HCT116 (cell line): ENCODE measurements around the gene HAND1.

Experiments used
- ELF1 ChIP-seq: IDR thresholded peaks from 2 replicates; pipeline ENCODE4 v1.6.1; 2012; ENCODE audit warnings: low read depth, borderline replicate concordance
- POLR2AphosphoS5 ChIP-seq: IDR thresholded peaks from 2 replicates; pipeline ENCODE4 v1.6.1; 2011; ENCODE audit warnings: mild to moderate bottlenecking, low read depth, low read length, moderate library complexity
- RAD21 ChIP-seq: IDR thresholded peaks from 2 replicates; pipeline ENCODE4 v1.6.1; 2012; ENCODE audit warnings: low read depth, mild to moderate bottlenecking
- SRF ChIP-seq: IDR thresholded peaks from 2 replicates; pipeline ENCODE4 v1.6.1; 2012; ENCODE audit warnings: low read depth
- YY1 ChIP-seq: IDR thresholded peaks from 2 replicates; pipeline ENCODE4 v1.6.1; 2011; ENCODE audit warnings: low read length, low read depth, moderate library complexity, mild to moderate bottlenecking; ENCODE audit not compliant: insufficient replicate concordance; ENCODE audit errors: extremely low read depth
- ZFX ChIP-seq: fragments of 450-650 bp; IDR thresholded peaks from 2 replicates; pipeline ENCODE4 v1.6.1; 2017
- TF ChIP-seq, protein P1 (sequence below), 3 experiments: fragments of 200-600 bp in 1 of 3; sonication (generic) in 1 of 3; IDR thresholded peaks in 2 of 3; conservative IDR thresholded peaks in 1 of 3; 2 replicates each; pipeline ENCODE4 v1.5.1; 2012 to 2017; ENCODE audit warnings: low read depth in 2 of 3, low read length in 2 of 3, antibody characterized with exemption in 1 of 3, borderline replicate concordance in 1 of 3, control low read depth in 1 of 3, mild to moderate bottlenecking in 1 of 3, mixed read lengths in 1 of 3, mixed run types in 1 of 3, moderate library complexity in 1 of 3; ENCODE audit not compliant: insufficient read depth in 1 of 3
- TF ChIP-seq, protein P2 (sequence below): IDR thresholded peaks from 2 replicates; pipeline ENCODE4 v1.6.1; 2012
- TF ChIP-seq, protein P3 (sequence below): IDR thresholded peaks from 2 replicates; pipeline ENCODE4 v1.6.1; 2012

DNA sequence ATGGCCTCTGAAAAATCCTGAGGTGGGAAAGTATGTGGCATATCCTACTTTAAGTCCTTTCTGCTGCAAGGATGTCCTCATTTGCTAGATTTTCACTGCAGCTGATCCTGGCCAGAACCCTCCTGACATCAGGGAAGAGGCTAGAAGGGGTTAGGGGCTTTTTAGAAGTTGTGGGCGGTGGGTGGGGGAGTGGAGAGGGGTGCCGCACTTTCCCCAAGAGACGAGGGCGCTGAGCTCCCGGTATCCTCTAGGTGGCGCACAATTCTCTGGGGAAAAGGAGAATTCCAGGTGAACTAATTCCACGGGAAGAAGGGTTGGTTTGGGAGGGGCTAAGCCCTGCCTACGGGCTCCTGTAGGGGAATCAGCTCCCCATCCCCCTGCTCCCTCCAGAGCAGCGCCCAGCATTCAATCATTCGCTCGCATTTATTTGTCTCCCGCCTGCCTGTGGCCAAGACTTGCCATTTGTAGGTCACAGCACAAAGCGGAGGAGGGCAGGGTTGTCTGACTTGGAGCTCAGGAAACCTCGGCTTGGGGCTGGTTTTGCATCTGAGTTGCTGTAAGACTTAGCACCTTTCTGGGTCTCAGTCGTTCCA lies 42.9 kb upstream of the HAND1 start:
- TF ChIP-seq, protein P1, sequence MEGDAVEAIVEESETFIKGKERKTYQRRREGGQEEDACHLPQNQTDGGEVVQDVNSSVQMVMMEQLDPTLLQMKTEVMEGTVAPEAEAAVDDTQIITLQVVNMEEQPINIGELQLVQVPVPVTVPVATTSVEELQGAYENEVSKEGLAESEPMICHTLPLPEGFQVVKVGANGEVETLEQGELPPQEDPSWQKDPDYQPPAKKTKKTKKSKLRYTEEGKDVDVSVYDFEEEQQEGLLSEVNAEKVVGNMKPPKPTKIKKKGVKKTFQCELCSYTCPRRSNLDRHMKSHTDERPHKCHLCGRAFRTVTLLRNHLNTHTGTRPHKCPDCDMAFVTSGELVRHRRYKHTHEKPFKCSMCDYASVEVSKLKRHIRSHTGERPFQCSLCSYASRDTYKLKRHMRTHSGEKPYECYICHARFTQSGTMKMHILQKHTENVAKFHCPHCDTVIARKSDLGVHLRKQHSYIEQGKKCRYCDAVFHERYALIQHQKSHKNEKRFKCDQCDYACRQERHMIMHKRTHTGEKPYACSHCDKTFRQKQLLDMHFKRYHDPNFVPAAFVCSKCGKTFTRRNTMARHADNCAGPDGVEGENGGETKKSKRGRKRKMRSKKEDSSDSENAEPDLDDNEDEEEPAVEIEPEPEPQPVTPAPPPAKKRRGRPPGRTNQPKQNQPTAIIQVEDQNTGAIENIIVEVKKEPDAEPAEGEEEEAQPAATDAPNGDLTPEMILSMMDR (IDR thresholded peaks at IDR 0.05 in 2 of 3, conservative IDR thresholded peaks at IDR 0.05 in 1 of 3; ENCODE audit: borderline replicate concordance in 1 of 3, insufficient read depth in 1 of 3, low read depth in 2 of 3, low read length in 2 of 3): peak; percentile 84 to 95 (median 91)
- TF ChIP-seq YY1: no peak
- peak; percentile 74 for TF ChIP-seq RAD21
- TF ChIP-seq, protein P2, sequence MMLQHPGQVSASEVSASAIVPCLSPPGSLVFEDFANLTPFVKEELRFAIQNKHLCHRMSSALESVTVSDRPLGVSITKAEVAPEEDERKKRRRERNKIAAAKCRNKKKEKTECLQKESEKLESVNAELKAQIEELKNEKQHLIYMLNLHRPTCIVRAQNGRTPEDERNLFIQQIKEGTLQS: no peak
- no peak for TF ChIP-seq ZFX
- no peak for TF ChIP-seq POLR2AphosphoS5
- no peak for TF ChIP-seq ELF1
- TF ChIP-seq SRF: no peak
- TF ChIP-seq, protein P3, sequence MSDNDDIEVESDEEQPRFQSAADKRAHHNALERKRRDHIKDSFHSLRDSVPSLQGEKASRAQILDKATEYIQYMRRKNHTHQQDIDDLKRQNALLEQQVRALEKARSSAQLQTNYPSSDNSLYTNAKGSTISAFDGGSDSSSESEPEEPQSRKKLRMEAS: no peak
